Caco-2 (cell line): ENCODE data around the gene MAML2. TPM values are rescaled to one million over a fixed set of nuclear protein-coding genes. Genes with fewer than 3 reads are reported as not detected.

Experiments used
- BruUV-seq: library from RNA; stranded (reverse); fragments of 400-500 nt; replicated peaks from 2 replicates; lab custom pipeline; 2021; lab: Mats Ljungman, UMichigan
- CTCF ChIA-PET: fragments of 300-600 bp; sonication (Branson Sonifier 250); formaldehyde crosslinking; loops from one replicate; lab custom pipeline; 2022; ENCODE audit warnings: antibody characterized with exemption; lab: Charles Lee
- POLR2A ChIA-PET: fragments of 300-600 bp; sonication (Branson Sonifier 250); formaldehyde crosslinking; loops from one replicate; lab custom pipeline; 2022; ENCODE audit warnings: antibody characterized with exemption; lab: Charles Lee
- DNase-seq, 2 experiments: peaks; one replicate each; pipeline versions ENCODE4 v3.0.0 to v3.0.0-alpha.2; 2020 to 2022
- H3K27me3 ChIP-seq: replicated peaks from 2 replicates; pipeline ENCODE4 v1.6.0; 2011; ENCODE audit warnings: low read length; ENCODE audit not compliant: control insufficient read depth, insufficient read depth
- H3K36me3 ChIP-seq: 2 replicates; pipeline ENCODE4 v1.5.1; 2011; ENCODE audit warnings: low read length; ENCODE audit not compliant: control insufficient read depth, insufficient read depth
- H3K4me1 ChIP-seq: fragments of 250-450 bp; sonication (Bioruptor Pico); 2 replicates; pipeline ENCODE4 v1.5.1; 2020; ENCODE audit warnings: mild to moderate bottlenecking
- H3K4me3 ChIP-seq: 2 replicates; pipeline ENCODE4 v1.5.1; 2011; ENCODE audit warnings: low read depth, mild to moderate bottlenecking, control low read depth, low read length
- H3K9me3 ChIP-seq: fragments of 250-450 bp; sonication (Bioruptor Pico); 2 replicates; pipeline ENCODE4 v1.5.1; 2020; ENCODE audit warnings: mild to moderate bottlenecking, moderate library complexity
- H3K27ac Mint-ChIP-seq: one replicate; pipeline ENCODE4 v1.8.0; 2022; ENCODE audit warnings: mixed read lengths; ENCODE audit not compliant: unreplicated experiment
- H3K27me3 Mint-ChIP-seq: one replicate; pipeline ENCODE4 v1.8.0; 2022; ENCODE audit warnings: mixed read lengths; ENCODE audit not compliant: insufficient read depth, unreplicated experiment
- H3K36me3 Mint-ChIP-seq: one replicate; pipeline ENCODE4 v1.8.0; 2022; ENCODE audit warnings: mild to moderate bottlenecking, mixed read lengths; ENCODE audit not compliant: insufficient read depth, unreplicated experiment
- H3K4me1 Mint-ChIP-seq: one replicate; pipeline ENCODE4 v1.8.0; 2022; ENCODE audit warnings: low read depth, mixed read lengths; ENCODE audit not compliant: unreplicated experiment
- H3K4me3 Mint-ChIP-seq: one replicate; pipeline ENCODE4 v1.8.0; 2022; ENCODE audit warnings: mild to moderate bottlenecking, moderate library complexity, mixed read lengths; ENCODE audit not compliant: unreplicated experiment
- H3K9me3 Mint-ChIP-seq: one replicate; pipeline ENCODE4 v1.8.0; 2022; ENCODE audit warnings: mixed read lengths; ENCODE audit not compliant: unreplicated experiment
- CTCF ChIP-seq, 2 experiments: fragments of 200-600 bp in 1 of 2; IDR thresholded peaks; 1 replicate in 1 of 2; 2 replicates in 1 of 2; pipeline versions ENCODE4 v1.5.1 to v1.8.0; 2011 to 2022; ENCODE audit warnings: antibody characterized with exemption in 1 of 2, control low read depth in 1 of 2, inconsistent platforms in 1 of 2, low read depth in 1 of 2, low read length in 1 of 2, mild to moderate bottlenecking in 1 of 2, moderate library complexity in 1 of 2; ENCODE audit not compliant: insufficient read depth in 1 of 2, severe bottlenecking in 1 of 2, unreplicated experiment in 1 of 2
- intact Hi-C: fragments of 100-400 bp; cut with micrococcal nuclease; formaldehyde crosslinking; loops from one replicate; pipeline ENCODE4 v1.10.0; 2022; ENCODE audit not compliant: unreplicated experiment
- total RNA-seq: library from RNA; stranded (reverse); gene quantifications from 2 replicates; pipeline ENCODE4 v1.2.3, GENCODE V29; 2022

MAML2 gene
- total RNA-seq, 1 experiment from 2014 or later = 11.5 TPM

GRCh38 chr11:96319898-96320656, 22.9 kb downstream of the MAML2 start:
- ChIA-PET POLR2A (no interaction called here), CTCF (no interaction called here)
- intact Hi-C loops = loop anchor here (5.0 kb wide), 1 partner anchor 223 kb away; no protein-coding TSS in a partner anchor
- no peak overlapping the region for H3K4me3 ChIP-seq
- H3K36me3 ChIP-seq = peaks cover 1% of the 10 kb centered on the region; the same call in 1 of the 2 replicates
- H3K27ac Mint-ChIP-seq = peak overlapping the region; percentile 97
- BruUV-seq = no TSS peak
- peaks cover 9% of the 10 kb centered on the region for H3K9me3 Mint-ChIP-seq
- H3K4me1 ChIP-seq = peaks cover 72% of the 10 kb centered on the region
- no peaks in the 10 kb centered on the region for H3K27me3 Mint-ChIP-seq
- DNase-seq = no peak
- 0 out of 2 replicates have a peak, but pooled peaks cover 3% of the 10 kb centered on the region for H3K9me3 ChIP-seq
- H3K36me3 Mint-ChIP-seq = peaks cover 12% of the 10 kb centered on the region
- no peak for TF ChIP-seq CTCF (IDR thresholded peaks at IDR 0.05; ENCODE audit: insufficient read depth in 1 of 2, low read depth in 1 of 2, low read length in 1 of 2, severe bottlenecking in 1 of 2, unreplicated experiment in 1 of 2)
- H3K27me3 ChIP-seq = no peaks in the 10 kb centered on the region
- peaks cover 56% of the 10 kb centered on the region for H3K4me1 Mint-ChIP-seq
- no peak overlapping the region for H3K4me3 Mint-ChIP-seq

GRCh38 chr11:96318850-96319249, 24.1 kb downstream of the MAML2 start:
- no TSS peak for BruUV-seq
- no peak for DNase-seq
- peaks cover 72% of the 10 kb centered on the region for H3K4me1 ChIP-seq
- Mint-ChIP-seq H3K36me3 (peaks cover 7% of the 10 kb centered on the region), H3K27me3 (no peaks in the 10 kb centered on the region), H3K9me3 (peaks cover 9% of the 10 kb centered on the region), H3K4me3 (no peak overlapping the region), H3K27ac (no peak overlapping the region), H3K4me1 (peaks cover 57% of the 10 kb centered on the region)
- no peak overlapping the region for H3K4me3 ChIP-seq
- H3K27me3 ChIP-seq = no peaks in the 10 kb centered on the region
- intact Hi-C loops = no loop called here
- CTCF ChIA-PET = no interaction called here
- peaks cover 1% of the 10 kb centered on the region; the same call in 1 of the 2 replicates for H3K36me3 ChIP-seq
- 0 out of 2 replicates have a peak, but pooled peaks cover 7% of the 10 kb centered on the region for H3K9me3 ChIP-seq
- no peak for TF ChIP-seq CTCF (IDR thresholded peaks at IDR 0.05; ENCODE audit: insufficient read depth in 1 of 2, low read depth in 1 of 2, low read length in 1 of 2, severe bottlenecking in 1 of 2, unreplicated experiment in 1 of 2)
- POLR2A ChIA-PET = no interaction called here

GRCh38 chr11:96318399-96318798, 24.6 kb downstream of the MAML2 start:
- Mint-ChIP-seq H3K4me1 (peaks cover 55% of the 10 kb centered on the region), H3K36me3 (peaks cover 7% of the 10 kb centered on the region), H3K9me3 (peaks cover 9% of the 10 kb centered on the region), H3K27me3 (no peaks in the 10 kb centered on the region), H3K27ac (no peak overlapping the region), H3K4me3 (no peak overlapping the region)
- Histone ChIP-seq H3K4me1 (peaks cover 72% of the 10 kb centered on the region), H3K4me3 (no peak overlapping the region), H3K36me3 (peaks cover 1% of the 10 kb centered on the region; the same call in 1 of the 2 replicates), H3K9me3 (0 out of 2 replicates have a peak, but pooled peaks cover 7% of the 10 kb centered on the region), H3K27me3 (no peaks in the 10 kb centered on the region)
- ChIA-PET CTCF (no interaction called here), POLR2A (interaction anchor here (1.7 kb wide), 1 partner anchor 71 kb away, joined by 4 read pairs; the partner anchor contains the start of gene CCDC82)
- no peak for DNase-seq
- TF ChIP-seq CTCF (IDR thresholded peaks at IDR 0.05; ENCODE audit: insufficient read depth in 1 of 2, low read depth in 1 of 2, low read length in 1 of 2, severe bottlenecking in 1 of 2, unreplicated experiment in 1 of 2) = no peak
- intact Hi-C loops = no loop called here
- no TSS peak for BruUV-seq
